AG04449 (cell line): ENCODE measurements around the gene GNG3.

Source experiments
- CTCF ChIA-PET: fragments of 350-600 bp; formaldehyde crosslinking; extraction: SDS; loops from one replicate; lab custom pipeline; 2021; ENCODE audit warnings: antibody characterized with exemption; lab: Yijun Ruan, JAX
- POLR2A ChIA-PET: fragments of 400-600, 350-600 bp; formaldehyde crosslinking; extraction: SDS; loops from one replicate; lab custom pipeline; 2020; ENCODE audit warnings: antibody characterized with exemption, inconsistent platforms; lab: Yijun Ruan, JAX
- DNase-seq: peaks from one replicate; pipeline ENCODE4 v3.0.0-alpha.2; 2010; ENCODE audit warnings: low read depth, low spot score
- H3K4me3 ChIP-seq: 2 replicates; pipeline ENCODE4 v1.5.1; 2011; ENCODE audit warnings: low read depth, mild to moderate bottlenecking, control low read depth, low read length
- CTCF ChIP-seq: IDR thresholded peaks from one replicate; pipeline ENCODE4 v1.5.1; 2011; ENCODE audit warnings: mild to moderate bottlenecking, moderate library complexity, low read length, control low read depth, inconsistent platforms; ENCODE audit not compliant: insufficient read depth; ENCODE audit errors: missing control alignments

GNG3 gene

GRCh38 chr11:62753736-62754603 is 46.5 kb downstream of the GNG3 start, which contains the start of gene ZBTB3:
Gene ZBTB3 (minus strand): TSS chr11:62754160. CDS start chr11:62753664, 496 bp downstream.
- peak; percentile 93 for DNase-seq
- ChIA-PET POLR2A (interaction anchor here (0.6 to 2.5 kb wide), 17 partner anchors 8 to 180 kb away, joined by 3 to 18 read pairs (median 4); partner anchors contain the start of genes BSCL2, EEF1G, GNG3 and HNRNPUL2), CTCF (interaction anchor here (0.8 to 2.4 kb wide), 11 partner anchors 8 to 211 kb away, joined by 3 to 17 read pairs (median 3); partner anchors contain the start of genes POLR2G, TAF6L and TMEM179B)
- no peak for TF ChIP-seq CTCF
- H3K4me3 ChIP-seq = peak within 1 kb of the TSS; percentile 75

- no peak for DNase-seq
- POLR2A ChIA-PET = no interaction called here
- TF ChIP-seq CTCF = no peak
- no peak overlapping the region for H3K4me3 ChIP-seq
- CTCF ChIA-PET = interaction anchor here (1.8 to 2.4 kb wide), 2 partner anchors 14 to 60 kb away, joined by 5 to 7 read pairs; no protein-coding TSS in a partner anchor
These were observed 47.7 kb downstream of the GNG3 start for GRCh38 chr11:62755086-62755615.

GRCh38 chr11:62757846-62758788 is 50.6 kb downstream of the GNG3 start:
- ChIA-PET CTCF (interaction anchor here (1.0 to 1.6 kb wide), 3 partner anchors 10 to 35 kb away, joined by 3 to 13 read pairs (median 3); partner anchors contain the start of gene TMEM179B), POLR2A (no interaction called here)
- no peak for TF ChIP-seq CTCF
- H3K4me3 ChIP-seq = no peak overlapping the region
- DNase-seq = no peak
